B cell (primary cell): ENCODE results near the gene SMC4. TPM values are rescaled to one million over a fixed set of nuclear protein-coding genes. Genes with fewer than 3 reads are reported as not detected.

Experiments used
- ATAC-seq: fragments of 200-7000 bp; cut with Tn5 transposase; one replicate; pipeline ENCODE4 v1.10.0; 2021; ENCODE audit warnings: low read depth, mild to moderate bottlenecking, moderate number of reproducible peaks, moderate library complexity
- CTCF ChIA-PET: fragments of 350-600 bp; sonication (Branson Sonifier 250); formaldehyde crosslinking; loops from one replicate; lab custom pipeline; 2021; ENCODE audit warnings: antibody characterized with exemption, inconsistent platforms; lab: Charles Lee
- POLR2A ChIA-PET: fragments of 350-600 bp; sonication (Branson Sonifier 250); formaldehyde crosslinking; loops from one replicate; lab custom pipeline; 2021; ENCODE audit warnings: antibody characterized with exemption; lab: Charles Lee
- DNase-seq: peaks from one replicate; pipeline ENCODE4 v3.0.0; 2013
- H2AFZ ChIP-seq: 2 replicates; pipeline ENCODE4 v1.6.1; 2012; ENCODE audit warnings: mild to moderate bottlenecking, low read depth, low read length; ENCODE audit not compliant: insufficient read depth, poor library complexity, severe bottlenecking
- H3K27ac ChIP-seq, 2 donors: 1 replicate in 1 of 2; 2 replicates in 1 of 2; pipeline ENCODE4 v1.5.1; 2012 to 2013; ENCODE audit warnings: low read length in 2 of 2, mild to moderate bottlenecking in 2 of 2, moderate library complexity in 1 of 2
- H3K27me3 ChIP-seq, 4 experiments: fragments of 200-600 bp in 1 of 4; sonication (generic) in 1 of 4; replicated peaks in 1 of 4; 1 replicate in 2 of 4; 2 replicates in 2 of 4; pipeline versions ENCODE4 v1.6.1 to v1.7.0; 2013 to 2016; ENCODE audit warnings: low read length in 3 of 4, mild to moderate bottlenecking in 2 of 4, mixed read lengths in 1 of 4, moderate library complexity in 1 of 4; ENCODE audit not compliant: insufficient read depth in 4 of 4, control insufficient read depth in 3 of 4; ENCODE audit errors: control extremely low read depth in 1 of 4
- H3K36me3 ChIP-seq, 2 experiments: replicated peaks in 1 of 2; 1 replicate in 1 of 2; 2 replicates in 1 of 2; pipeline versions ENCODE4 v1.6.1 to v1.7.1; 2013; ENCODE audit warnings: low read length in 1 of 2; ENCODE audit not compliant: insufficient read depth in 2 of 2, control insufficient read depth in 1 of 2; ENCODE audit errors: control extremely low read depth in 1 of 2, extremely low read depth in 1 of 2
- H3K4me1 ChIP-seq, 2 donors: fragments of 200-600 bp in 1 of 2; sonication (generic) in 1 of 2; 1 replicate in 1 of 2; 2 replicates in 1 of 2; pipeline versions ENCODE4 v1.5.1 to v1.6.1; 2013 to 2017; ENCODE audit warnings: low read length in 2 of 2; ENCODE audit not compliant: control insufficient read depth in 2 of 2, insufficient read depth in 2 of 2
- H3K4me2 ChIP-seq: replicated peaks from 2 replicates; pipeline ENCODE3; 2012; ENCODE audit warnings: mild to moderate bottlenecking, low read depth, low read length; ENCODE audit not compliant: poor library complexity, severe bottlenecking
- H3K4me3 ChIP-seq, 5 experiments: fragments of 200-600 bp in 1 of 5; sonication (generic) in 1 of 5; 1 replicate in 3 of 5; 2 replicates in 2 of 5; pipeline versions ENCODE4 v1.5.1 to v1.7.0; 2011 to 2016; ENCODE audit warnings: low read length in 4 of 5, mild to moderate bottlenecking in 4 of 5, low read depth in 2 of 5, control low read depth in 1 of 5, moderate library complexity in 1 of 5; ENCODE audit not compliant: insufficient read depth in 1 of 5; ENCODE audit errors: control extremely low read depth in 1 of 5, extremely low read depth in 1 of 5
- H3K79me2 ChIP-seq: fragments of 200-600 bp; sonication (generic); one replicate; pipeline ENCODE4 v1.6.0; 2016; ENCODE audit warnings: low read length; ENCODE audit not compliant: control insufficient read depth, insufficient read depth
- H3K9ac ChIP-seq: fragments of 200-600 bp; sonication (generic); 2 replicates; pipeline ENCODE4 v1.6.1; 2017; ENCODE audit warnings: mild to moderate bottlenecking, low read length, moderate library complexity
- H3K9me3 ChIP-seq, 3 donors: one replicate each; pipeline versions ENCODE4 v1.6.1 to v1.7.1; 2013; ENCODE audit warnings: low read length in 2 of 3; ENCODE audit not compliant: control insufficient read depth in 2 of 3, insufficient read depth in 1 of 3; ENCODE audit errors: control extremely low read depth in 1 of 3
- H4K20me1 ChIP-seq: 2 replicates; pipeline ENCODE4 v1.6.0; 2012; ENCODE audit warnings: mild to moderate bottlenecking, low read length; ENCODE audit not compliant: insufficient read depth, control insufficient read depth, poor library complexity, severe bottlenecking
- H3K27ac Mint-ChIP-seq: one replicate; pipeline ENCODE4 v1.8.0; 2021; ENCODE audit warnings: mixed read lengths
- H3K27me3 Mint-ChIP-seq: one replicate; pipeline ENCODE4 v1.8.0; 2021; ENCODE audit warnings: mixed read lengths
- H3K4me1 Mint-ChIP-seq: one replicate; pipeline ENCODE4 v1.8.0; 2021; ENCODE audit warnings: mixed read lengths
- H3K4me3 Mint-ChIP-seq: one replicate; pipeline ENCODE4 v1.8.0; 2021; ENCODE audit warnings: mixed read lengths
- H3K9me3 Mint-ChIP-seq: one replicate; pipeline ENCODE4 v1.8.0; 2022; ENCODE audit warnings: mixed read lengths; ENCODE audit not compliant: insufficient read depth
- EZH2 ChIP-seq: IDR thresholded peaks from 2 replicates; pipeline ENCODE4 v1.6.1; 2012; ENCODE audit warnings: borderline replicate concordance, low read depth, mild to moderate bottlenecking, moderate library complexity, low read length; ENCODE audit not compliant: insufficient read depth, poor library complexity, severe bottlenecking
- WGBS: methylation state at CpG from one replicate; pipeline ENCODE4 v1.1.5; 2013; ENCODE audit warnings: missing lambda C conversion rate; ENCODE audit not compliant: insufficient coverage; 5-methylcytosine and 5-hydroxymethylcytosine counted together
- intact Hi-C: fragments of 100-400 bp; cut with micrococcal nuclease; formaldehyde crosslinking; loops from one replicate; pipeline ENCODE4 v1.10.0; 2022
- polyA plus RNA-seq: library from polyadenylated mRNA; depleted of rRNA; stranded (reverse); fragments of >200 nt; gene quantifications from 2 replicates; pipeline ENCODE4 v1.2.3, GENCODE V29; 2012
- total RNA-seq, 2 donors: library from RNA; stranded (reverse); fragments of 120-200 nt in 1 of 2; gene quantifications; 1 replicate in 1 of 2; 2 replicates in 1 of 2; pipeline versions ENCODE4 v1.2.3 to v1.2.4, GENCODE V29; 2013 to 2022
- TF ChIP-seq, protein P1 (sequence below): fragments of 200-600 bp; IDR thresholded peaks from one replicate; pipeline ENCODE4 v1.8.0; 2022; ENCODE audit warnings: antibody characterized with exemption, mild to moderate bottlenecking

SMC4 gene
- total and polyA plus RNA-seq, 2 donors (not counting 1 experiment from before 2014, with no cell fraction given), result 12.4 to 55.1 TPM

DNA sequence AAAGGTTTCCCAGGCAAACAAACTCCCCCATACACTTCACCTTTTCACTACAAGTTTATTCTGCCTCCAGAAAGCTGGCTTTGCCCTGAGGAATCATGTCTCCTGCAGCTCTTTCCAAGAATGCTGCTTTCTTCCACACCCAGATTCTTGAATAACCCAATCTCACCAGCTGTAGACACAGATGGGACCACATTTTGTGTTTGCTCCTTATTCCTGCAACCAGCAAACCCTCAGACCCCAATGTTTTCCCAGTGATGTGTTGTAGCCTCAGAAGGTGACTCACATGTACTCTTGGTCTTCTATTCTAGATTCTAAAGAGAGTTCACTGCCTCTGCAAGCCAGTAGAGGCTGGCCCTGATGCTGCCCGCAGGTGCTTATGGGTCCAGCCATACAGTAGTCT, 73.8 kb downstream of the SMC4 start:
- TF ChIP-seq, protein P1, sequence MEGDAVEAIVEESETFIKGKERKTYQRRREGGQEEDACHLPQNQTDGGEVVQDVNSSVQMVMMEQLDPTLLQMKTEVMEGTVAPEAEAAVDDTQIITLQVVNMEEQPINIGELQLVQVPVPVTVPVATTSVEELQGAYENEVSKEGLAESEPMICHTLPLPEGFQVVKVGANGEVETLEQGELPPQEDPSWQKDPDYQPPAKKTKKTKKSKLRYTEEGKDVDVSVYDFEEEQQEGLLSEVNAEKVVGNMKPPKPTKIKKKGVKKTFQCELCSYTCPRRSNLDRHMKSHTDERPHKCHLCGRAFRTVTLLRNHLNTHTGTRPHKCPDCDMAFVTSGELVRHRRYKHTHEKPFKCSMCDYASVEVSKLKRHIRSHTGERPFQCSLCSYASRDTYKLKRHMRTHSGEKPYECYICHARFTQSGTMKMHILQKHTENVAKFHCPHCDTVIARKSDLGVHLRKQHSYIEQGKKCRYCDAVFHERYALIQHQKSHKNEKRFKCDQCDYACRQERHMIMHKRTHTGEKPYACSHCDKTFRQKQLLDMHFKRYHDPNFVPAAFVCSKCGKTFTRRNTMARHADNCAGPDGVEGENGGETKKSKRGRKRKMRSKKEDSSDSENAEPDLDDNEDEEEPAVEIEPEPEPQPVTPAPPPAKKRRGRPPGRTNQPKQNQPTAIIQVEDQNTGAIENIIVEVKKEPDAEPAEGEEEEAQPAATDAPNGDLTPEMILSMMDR, result no peak
- TF ChIP-seq EZH2, result no peak
- peaks cover 0 to 17% (median 13%) of the 10 kb centered on the region in 3 donors for H3K9me3 ChIP-seq
- no peak overlapping the region for H2AFZ ChIP-seq
- H3K36me3 ChIP-seq, result no peaks in the 10 kb centered on the region
- H3K4me2 ChIP-seq, result no peak overlapping the region
- DNase-seq, result no peak
- H3K27me3 Mint-ChIP-seq, result peaks cover 7% of the 10 kb centered on the region
- H3K9ac ChIP-seq, result no peak overlapping the region
- no peaks in the 10 kb centered on the region for H3K79me2 ChIP-seq
- POLR2A ChIA-PET, result no interaction called here
- H3K27ac Mint-ChIP-seq, result no peak overlapping the region
- H3K4me3 ChIP-seq, result no peak overlapping the region
- intact Hi-C loops, result no loop called here
- no peak overlapping the region for H3K27ac ChIP-seq
- ATAC-seq, result no peak
- H3K27me3 ChIP-seq, result peaks cover 0 to 4% (median 0%) of the 10 kb centered on the region in 4 experiments
- no peak overlapping the region for H3K4me3 Mint-ChIP-seq
- H3K4me1 ChIP-seq, result peaks cover 0 to 9% of the 10 kb centered on the region in 2 donors
- H3K4me1 Mint-ChIP-seq, result peaks cover 4% of the 10 kb centered on the region
- H3K9me3 Mint-ChIP-seq, result peaks cover 8% of the 10 kb centered on the region
- CTCF ChIA-PET, result no interaction called here
- H4K20me1 ChIP-seq, result no peaks in the 10 kb centered on the region
- WGBS, result no CpG with 5 or more reads among the region's 1 CpG

DNA sequence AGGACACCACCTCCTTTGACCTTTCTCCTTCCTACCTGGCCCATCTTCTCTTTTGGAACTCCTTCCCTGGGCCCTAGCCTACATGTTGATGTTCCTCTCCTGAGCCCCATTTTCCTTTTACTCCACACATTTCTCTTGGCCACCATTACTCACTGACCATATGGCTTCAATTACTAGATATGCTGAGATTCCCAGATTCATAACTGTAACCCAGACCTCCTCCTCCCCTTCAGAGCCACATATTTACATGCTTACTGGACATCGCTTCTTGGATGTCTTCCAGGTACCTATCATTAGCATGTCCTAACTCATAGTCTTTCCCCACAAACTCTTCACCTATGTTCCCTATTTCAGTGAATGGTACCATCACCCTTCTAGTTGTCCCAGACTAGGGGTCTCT, 74.5 kb downstream of the SMC4 start:
- H4K20me1 ChIP-seq, result no peaks in the 10 kb centered on the region
- DNase-seq, result no peak
- H3K79me2 ChIP-seq, result no peaks in the 10 kb centered on the region
- TF ChIP-seq, protein P1, result no peak
- TF ChIP-seq EZH2, result no peak
- ATAC-seq, result no peak
- intact Hi-C loops, result no loop called here
- peaks cover 0 to 4% (median 0%) of the 10 kb centered on the region in 4 experiments for H3K27me3 ChIP-seq
- 100% methylated on average over 1 of the region's 1 CpG for WGBS
- ChIA-PET CTCF (no interaction called here), POLR2A (no interaction called here)
- H3K27me3 Mint-ChIP-seq, result peaks cover 4% of the 10 kb centered on the region
- H3K27ac Mint-ChIP-seq, result no peak overlapping the region
- H3K4me1 Mint-ChIP-seq, result peaks cover 4% of the 10 kb centered on the region
- H3K4me3 Mint-ChIP-seq, result no peak overlapping the region
- no peaks in the 10 kb centered on the region for H3K36me3 ChIP-seq
- no peak overlapping the region for H3K9ac ChIP-seq
- no peak overlapping the region for H2AFZ ChIP-seq
- no peak overlapping the region for H3K4me2 ChIP-seq
- H3K4me1 ChIP-seq, result peaks cover 0 to 9% of the 10 kb centered on the region in 2 donors
- peaks cover 7% of the 10 kb centered on the region for H3K9me3 Mint-ChIP-seq
- H3K27ac ChIP-seq, result no peak overlapping the region
- H3K4me3 ChIP-seq, result no peak overlapping the region
- peaks cover 0 to 17% (median 13%) of the 10 kb centered on the region in 3 donors for H3K9me3 ChIP-seq
